ENCODE measurements around the gene KANSL1.

The KANSL1 gene

GRCh38 chr17:46038937-46039336 lies 154.3 kb downstream of the KANSL1 start:
- no peak overlapping the region for H3K4me3 ChIP-seq (replicated peaks; ENCODE audit: low read depth, low read length)
- DNase-seq (ENCODE audit: low read depth) = no peak
- TF ChIP-seq CTCF (IDR thresholded peaks at IDR 0.05; ENCODE audit: low read length, missing control alignments) = no peak

- H3K4me3 ChIP-seq (replicated peaks; ENCODE audit: low read depth, low read length) = no peak overlapping the region
- TF ChIP-seq CTCF (IDR thresholded peaks at IDR 0.05; ENCODE audit: low read length, missing control alignments) = no peak
- DNase-seq (ENCODE audit: low read depth) = no peak
Measured at GRCh38 chr17:46038414-46038813, 154.8 kb downstream of the KANSL1 start.

GRCh38 chr17:46037722-46038255 lies 155.4 kb downstream of the KANSL1 start:
- no peak for TF ChIP-seq CTCF (IDR thresholded peaks at IDR 0.05; ENCODE audit: low read length, missing control alignments)
- DNase-seq (ENCODE audit: low read depth) = no peak
- H3K4me3 ChIP-seq (replicated peaks; ENCODE audit: low read depth, low read length) = no peak overlapping the region

- no peak for TF ChIP-seq CTCF (IDR thresholded peaks at IDR 0.05; ENCODE audit: low read length, missing control alignments)
- no peak for DNase-seq (ENCODE audit: low read depth)
- no peak overlapping the region for H3K4me3 ChIP-seq (replicated peaks; ENCODE audit: low read depth, low read length)
Measured at GRCh38 chr17:46036491-46036890, 156.7 kb downstream of the KANSL1 start.

- H3K4me3 ChIP-seq (replicated peaks; ENCODE audit: low read depth, low read length) = no peak overlapping the region
- peak; percentile 34 for DNase-seq (ENCODE audit: low read depth)
- no peak for TF ChIP-seq CTCF (IDR thresholded peaks at IDR 0.05; ENCODE audit: low read length, missing control alignments)
Measured at GRCh38 chr17:46035112-46035818, 158.0 kb downstream of the KANSL1 start.

GRCh38 chr17:46033392-46033791 lies 159.8 kb downstream of the KANSL1 start:
- TF ChIP-seq CTCF (IDR thresholded peaks at IDR 0.05; ENCODE audit: low read length, missing control alignments) = no peak
- no peak overlapping the region for H3K4me3 ChIP-seq (replicated peaks; ENCODE audit: low read depth, low read length)
- DNase-seq (ENCODE audit: low read depth) = no peak

GRCh38 chr17:46032909-46033308 lies 160.3 kb downstream of the KANSL1 start:
- H3K4me3 ChIP-seq (replicated peaks; ENCODE audit: low read depth, low read length) = no peak overlapping the region
- no peak for TF ChIP-seq CTCF (IDR thresholded peaks at IDR 0.05; ENCODE audit: low read length, missing control alignments)
- DNase-seq (ENCODE audit: low read depth) = no peak
